ENCODE data around the gene INHBA.

The INHBA gene

GRCh38 chr7:41648501-41648900 lies 54.4 kb downstream of the INHBA start:
- TF ChIP-seq, protein P1, sequence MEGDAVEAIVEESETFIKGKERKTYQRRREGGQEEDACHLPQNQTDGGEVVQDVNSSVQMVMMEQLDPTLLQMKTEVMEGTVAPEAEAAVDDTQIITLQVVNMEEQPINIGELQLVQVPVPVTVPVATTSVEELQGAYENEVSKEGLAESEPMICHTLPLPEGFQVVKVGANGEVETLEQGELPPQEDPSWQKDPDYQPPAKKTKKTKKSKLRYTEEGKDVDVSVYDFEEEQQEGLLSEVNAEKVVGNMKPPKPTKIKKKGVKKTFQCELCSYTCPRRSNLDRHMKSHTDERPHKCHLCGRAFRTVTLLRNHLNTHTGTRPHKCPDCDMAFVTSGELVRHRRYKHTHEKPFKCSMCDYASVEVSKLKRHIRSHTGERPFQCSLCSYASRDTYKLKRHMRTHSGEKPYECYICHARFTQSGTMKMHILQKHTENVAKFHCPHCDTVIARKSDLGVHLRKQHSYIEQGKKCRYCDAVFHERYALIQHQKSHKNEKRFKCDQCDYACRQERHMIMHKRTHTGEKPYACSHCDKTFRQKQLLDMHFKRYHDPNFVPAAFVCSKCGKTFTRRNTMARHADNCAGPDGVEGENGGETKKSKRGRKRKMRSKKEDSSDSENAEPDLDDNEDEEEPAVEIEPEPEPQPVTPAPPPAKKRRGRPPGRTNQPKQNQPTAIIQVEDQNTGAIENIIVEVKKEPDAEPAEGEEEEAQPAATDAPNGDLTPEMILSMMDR (IDR thresholded peaks at IDR 0.05; ENCODE audit: low read length), result no peak
- TF ChIP-seq EZH2 (optimal IDR thresholded peaks at IDR 0.05; ENCODE audit: low read depth, low read length), result no peak
- no peak for TF ChIP-seq EZH2phosphoT487 (IDR thresholded peaks at IDR 0.05; ENCODE audit: low read length)
- Histone ChIP-seq H3K27me3 (replicated peaks; ENCODE audit: insufficient read depth, low read length) (no peaks in the 10 kb centered on the region), H3F3A (ENCODE audit: insufficient read depth, low read length) (no peaks in the 10 kb centered on the region), H4K20me1 (ENCODE audit: insufficient read depth, low read length) (no peaks in the 10 kb centered on the region), H2AFZ (ENCODE audit: low read length) (no peak overlapping the region), H3K4me3 (ENCODE audit: low read length) (no peak overlapping the region), H3K4me1 (ENCODE audit: low read length) (no peaks in the 10 kb centered on the region), H3K9ac (ENCODE audit: low read length) (no peak overlapping the region), H3K79me2 (ENCODE audit: low read length) (no peaks in the 10 kb centered on the region), H3K27ac (ENCODE audit: low read length) (no peak overlapping the region), H3K9me2 (replicated peaks; ENCODE audit: insufficient read depth, low read length) (no peaks in the 10 kb centered on the region), H3K36me3 (replicated peaks; ENCODE audit: insufficient read depth, low read length) (no peaks in the 10 kb centered on the region), H3K4me2 (ENCODE audit: low read depth, low read length) (no peak overlapping the region), H3K9me3 (replicated peaks; ENCODE audit: insufficient read depth, low read length) (no peaks in the 10 kb centered on the region)
- no peak for DNase-seq

DNA sequence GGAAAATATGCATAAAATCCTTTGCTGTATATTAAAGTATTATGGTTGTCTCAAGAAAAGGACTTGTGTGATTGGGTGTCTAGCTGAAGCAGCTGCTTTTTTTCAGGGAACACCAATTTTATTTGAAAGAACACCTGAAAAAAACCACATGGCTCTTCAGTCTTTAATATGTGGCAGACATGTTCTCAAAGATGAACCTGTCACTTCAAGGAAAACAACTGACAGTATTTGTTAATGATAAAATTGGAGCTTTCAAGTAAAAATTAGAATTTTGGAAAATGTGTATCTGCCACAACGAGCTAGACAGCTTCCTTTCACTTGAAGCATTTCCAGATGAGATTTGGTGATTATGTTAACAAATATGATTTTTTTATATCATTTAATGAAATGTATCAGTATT lies 59.3 kb downstream of the INHBA start:
- no peaks in the 10 kb centered on the region for H3K79me2 ChIP-seq (ENCODE audit: low read length)
- H3K9ac ChIP-seq (ENCODE audit: low read length), result no peak overlapping the region
- no peaks in the 10 kb centered on the region for H3F3A ChIP-seq (ENCODE audit: insufficient read depth, low read length)
- DNase-seq, result no peak
- no peak overlapping the region for H3K4me3 ChIP-seq (ENCODE audit: low read length)
- H3K36me3 ChIP-seq (replicated peaks; ENCODE audit: insufficient read depth, low read length), result no peaks in the 10 kb centered on the region
- H3K9me3 ChIP-seq (replicated peaks; ENCODE audit: insufficient read depth, low read length), result no peaks in the 10 kb centered on the region
- H3K4me1 ChIP-seq (ENCODE audit: low read length), result no peaks in the 10 kb centered on the region
- TF ChIP-seq EZH2 (optimal IDR thresholded peaks at IDR 0.05; ENCODE audit: low read depth, low read length) (no peak), EZH2phosphoT487 (IDR thresholded peaks at IDR 0.05; ENCODE audit: low read length) (no peak)
- TF ChIP-seq, protein P1 (IDR thresholded peaks at IDR 0.05; ENCODE audit: low read length), result no peak
- no peaks in the 10 kb centered on the region for H3K9me2 ChIP-seq (replicated peaks; ENCODE audit: insufficient read depth, low read length)
- no peak overlapping the region for H2AFZ ChIP-seq (ENCODE audit: low read length)
- H4K20me1 ChIP-seq (ENCODE audit: insufficient read depth, low read length), result no peaks in the 10 kb centered on the region
- no peaks in the 10 kb centered on the region for H3K27me3 ChIP-seq (replicated peaks; ENCODE audit: insufficient read depth, low read length)
- H3K4me2 ChIP-seq (ENCODE audit: low read depth, low read length), result no peak overlapping the region
- no peak overlapping the region for H3K27ac ChIP-seq (ENCODE audit: low read length)

DNA sequence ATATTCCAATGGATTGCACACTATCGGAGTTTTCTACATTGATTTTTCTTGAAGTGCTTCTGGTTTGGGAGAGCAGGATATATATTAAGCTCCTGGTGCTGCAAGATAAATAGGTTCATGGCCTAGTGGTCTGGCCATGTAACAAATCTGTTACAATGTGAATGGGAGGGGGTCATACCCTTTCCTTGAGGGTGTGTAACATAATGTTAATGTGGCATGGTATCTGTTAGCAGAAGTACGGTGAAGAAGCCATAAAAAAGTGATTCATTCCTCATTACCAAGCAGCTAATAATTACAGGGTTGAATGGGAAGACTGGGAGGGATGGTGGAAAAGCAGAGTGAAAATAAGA lies 61.2 kb downstream of the INHBA start:
- no peak overlapping the region for H3K9ac ChIP-seq (ENCODE audit: low read length)
- H3K9me2 ChIP-seq (replicated peaks; ENCODE audit: insufficient read depth, low read length), result no peaks in the 10 kb centered on the region
- H3F3A ChIP-seq (ENCODE audit: insufficient read depth, low read length), result no peaks in the 10 kb centered on the region
- no peak for TF ChIP-seq EZH2phosphoT487 (IDR thresholded peaks at IDR 0.05; ENCODE audit: low read length)
- no peak overlapping the region for H3K27ac ChIP-seq (ENCODE audit: low read length)
- H4K20me1 ChIP-seq (ENCODE audit: insufficient read depth, low read length), result no peaks in the 10 kb centered on the region
- no peak for DNase-seq
- no peaks in the 10 kb centered on the region for H3K9me3 ChIP-seq (replicated peaks; ENCODE audit: insufficient read depth, low read length)
- no peaks in the 10 kb centered on the region for H3K36me3 ChIP-seq (replicated peaks; ENCODE audit: insufficient read depth, low read length)
- H2AFZ ChIP-seq (ENCODE audit: low read length), result no peak overlapping the region
- H3K27me3 ChIP-seq (replicated peaks; ENCODE audit: insufficient read depth, low read length), result no peaks in the 10 kb centered on the region
- no peak overlapping the region for H3K4me3 ChIP-seq (ENCODE audit: low read length)
- no peak overlapping the region for H3K4me2 ChIP-seq (ENCODE audit: low read depth, low read length)
- no peaks in the 10 kb centered on the region for H3K79me2 ChIP-seq (ENCODE audit: low read length)
- no peaks in the 10 kb centered on the region for H3K4me1 ChIP-seq (ENCODE audit: low read length)

DNA sequence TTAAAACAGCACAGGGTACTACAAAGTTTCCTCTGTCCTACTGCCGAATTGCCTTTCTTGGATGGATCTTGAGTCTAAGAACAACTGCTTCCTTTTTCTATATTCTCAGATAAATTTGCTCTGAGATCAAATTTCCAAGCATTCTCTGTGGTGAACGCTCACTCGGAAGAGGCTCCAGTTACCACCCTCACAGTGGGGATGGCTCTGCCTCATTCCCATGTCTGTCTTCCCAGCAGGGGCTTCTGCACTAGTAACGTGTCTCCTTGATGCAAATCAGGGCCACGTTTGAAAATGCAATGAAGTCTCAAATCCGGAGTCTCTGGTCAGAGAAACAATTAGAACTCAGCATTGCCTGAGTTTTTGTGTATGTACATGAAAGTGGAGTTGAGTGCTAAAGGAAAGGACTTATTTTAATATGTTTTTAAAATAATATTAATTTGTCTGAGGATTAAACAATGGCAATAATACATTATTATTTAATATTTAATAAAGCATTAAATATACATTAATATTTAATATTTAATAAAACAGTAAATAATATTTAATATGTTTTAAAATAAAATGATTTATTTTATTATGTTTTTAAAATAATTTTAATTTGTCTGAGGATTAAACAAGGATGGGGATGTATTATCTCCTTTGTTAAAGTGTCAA lies 61.8 kb downstream of the INHBA start:
- Histone ChIP-seq H3F3A (ENCODE audit: insufficient read depth, low read length) (no peaks in the 10 kb centered on the region), H3K79me2 (ENCODE audit: low read length) (no peaks in the 10 kb centered on the region), H3K4me1 (ENCODE audit: low read length) (no peaks in the 10 kb centered on the region), H3K36me3 (replicated peaks; ENCODE audit: insufficient read depth, low read length) (no peaks in the 10 kb centered on the region), H3K9me2 (replicated peaks; ENCODE audit: insufficient read depth, low read length) (no peaks in the 10 kb centered on the region), H2AFZ (ENCODE audit: low read length) (no peak overlapping the region), H3K9me3 (replicated peaks; ENCODE audit: insufficient read depth, low read length) (no peaks in the 10 kb centered on the region), H3K4me2 (ENCODE audit: low read depth, low read length) (no peak overlapping the region), H3K4me3 (ENCODE audit: low read length) (no peak overlapping the region), H3K9ac (ENCODE audit: low read length) (no peak overlapping the region), H4K20me1 (ENCODE audit: insufficient read depth, low read length) (no peaks in the 10 kb centered on the region), H3K27me3 (replicated peaks; ENCODE audit: insufficient read depth, low read length) (no peaks in the 10 kb centered on the region), H3K27ac (ENCODE audit: low read length) (no peak overlapping the region)
- TF ChIP-seq EZH2phosphoT487 (IDR thresholded peaks at IDR 0.05; ENCODE audit: low read length), result no peak
- TF ChIP-seq, protein P1 (IDR thresholded peaks at IDR 0.05; ENCODE audit: low read length), result no peak
- TF ChIP-seq EZH2 (optimal IDR thresholded peaks at IDR 0.05; ENCODE audit: low read depth, low read length), result no peak
- no peak for DNase-seq
